ENCODE results near the gene KATNAL2.

DNA sequence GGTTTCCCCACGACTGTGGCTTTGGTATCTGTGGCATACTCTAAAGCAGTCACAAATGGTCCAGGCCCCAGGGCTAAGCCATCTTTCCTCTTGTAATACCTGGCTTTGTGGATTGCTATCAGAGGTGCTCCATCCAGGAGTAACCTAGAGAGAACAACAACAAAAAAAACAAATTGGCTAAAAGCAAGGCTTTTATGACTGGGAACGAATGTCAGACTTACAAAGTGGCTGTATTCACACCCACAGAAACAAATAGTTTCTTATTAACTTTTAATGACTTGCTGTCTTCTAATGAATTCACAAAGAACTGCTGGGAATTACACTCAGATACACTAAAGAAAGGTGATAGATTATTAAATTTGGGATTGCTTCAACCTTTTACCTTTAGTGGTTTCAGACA lies 197.8 kb downstream of the KATNAL2 start:
- TF ChIP-seq GATA2 (IDR thresholded peaks at IDR 0.05; ENCODE audit: low read depth, low read length) (no peak), GATA3 (IDR thresholded peaks at IDR 0.05; ENCODE audit: low read depth, low read length) (no peak)
